Measurements from ENCODE around the gene MIER3. TPM values are rescaled to one million over a fixed set of nuclear protein-coding genes. Genes with fewer than 3 reads are reported as not detected.

The MIER3 gene
- total RNA-seq, 1 experiment from 2014 or later, result 41.4 TPM

GRCh38 chr5:56918054-56918453 is 33.9 kb downstream of the MIER3 start:
- Histone ChIP-seq H3K27me3 (ENCODE audit: low read length) (no peaks in the 10 kb centered on the region), H3K4me2 (ENCODE audit: low read depth, low read length, poor library complexity, severe bottlenecking) (no peak overlapping the region), H2AFZ (ENCODE audit: low read length) (no peak overlapping the region), H4K20me1 (ENCODE audit: insufficient read depth, low read depth, low read length) (no peaks in the 10 kb centered on the region), H3K27ac (ENCODE audit: low read length) (no peak overlapping the region), H3K9ac (ENCODE audit: low read length) (no peak overlapping the region), H3K9me3 (ENCODE audit: low read length) (no peaks in the 10 kb centered on the region), H3K4me3 (ENCODE audit: low read length) (no peak overlapping the region), H3K9me2 (replicated peaks; ENCODE audit: insufficient read depth, low read length) (no peaks in the 10 kb centered on the region), H3K36me3 (ENCODE audit: insufficient read depth, low read length) (peaks cover 29% of the 10 kb centered on the region; the same call in 1 of the 2 replicates), H3K79me2 (ENCODE audit: low read length) (peaks cover 35% of the 10 kb centered on the region), H3K4me1 (ENCODE audit: low read length) (no peaks in the 10 kb centered on the region)
- DNase-seq, result no peak

GRCh38 chr5:56917534-56917933 is 34.4 kb downstream of the MIER3 start:
- H3K4me2 ChIP-seq (ENCODE audit: low read depth, low read length, poor library complexity, severe bottlenecking), result no peak overlapping the region
- no peak for DNase-seq

GRCh38 chr5:56914678-56915077 is 37.2 kb downstream of the MIER3 start:
- H4K20me1 ChIP-seq (ENCODE audit: insufficient read depth, low read depth, low read length), result no peaks in the 10 kb centered on the region
- 0 out of 2 replicates have a peak, but pooled peaks cover 2% of the 10 kb centered on the region for H3K36me3 ChIP-seq (ENCODE audit: insufficient read depth, low read length)
- no peak overlapping the region for H3K4me3 ChIP-seq (ENCODE audit: low read length)
- no peaks in the 10 kb centered on the region for H3K27me3 ChIP-seq (ENCODE audit: low read length)
- no peak overlapping the region for H3K9ac ChIP-seq (ENCODE audit: low read length)
- H3K4me1 ChIP-seq (ENCODE audit: low read length), result peaks cover 13% of the 10 kb centered on the region
- no peak overlapping the region for H3K27ac ChIP-seq (ENCODE audit: low read length)
- H3K9me3 ChIP-seq (ENCODE audit: low read length), result no peaks in the 10 kb centered on the region
- H3K79me2 ChIP-seq (ENCODE audit: low read length), result peaks cover 19% of the 10 kb centered on the region
- H3K9me2 ChIP-seq (replicated peaks; ENCODE audit: insufficient read depth, low read length), result no peaks in the 10 kb centered on the region
- no peak for DNase-seq
- H2AFZ ChIP-seq (ENCODE audit: low read length), result no peak overlapping the region
- H3K4me2 ChIP-seq (ENCODE audit: low read depth, low read length, poor library complexity, severe bottlenecking), result no peak overlapping the region

More at GRCh38 chr5:56917534-56917933, 34.4 kb downstream of the MIER3 start:
- Histone ChIP-seq H3K79me2 (ENCODE audit: low read length) (peaks cover 29% of the 10 kb centered on the region), H4K20me1 (ENCODE audit: insufficient read depth, low read depth, low read length) (no peaks in the 10 kb centered on the region), H3K9ac (ENCODE audit: low read length) (no peak overlapping the region), H2AFZ (ENCODE audit: low read length) (no peak overlapping the region), H3K9me3 (ENCODE audit: low read length) (no peaks in the 10 kb centered on the region), H3K4me1 (ENCODE audit: low read length) (no peaks in the 10 kb centered on the region), H3K27me3 (ENCODE audit: low read length) (no peaks in the 10 kb centered on the region), H3K27ac (ENCODE audit: low read length) (no peak overlapping the region), H3K9me2 (replicated peaks; ENCODE audit: insufficient read depth, low read length) (no peaks in the 10 kb centered on the region), H3K36me3 (ENCODE audit: insufficient read depth, low read length) (peaks cover 24% of the 10 kb centered on the region; the same call in 1 of the 2 replicates), H3K4me3 (ENCODE audit: low read length) (no peak overlapping the region)

- H3K9me3 ChIP-seq (ENCODE audit: low read length), result no peaks in the 10 kb centered on the region
- peaks cover 16% of the 10 kb centered on the region for H3K79me2 ChIP-seq (ENCODE audit: low read length)
- H3K9ac ChIP-seq (ENCODE audit: low read length), result no peak overlapping the region
- H3K9me2 ChIP-seq (replicated peaks; ENCODE audit: insufficient read depth, low read length), result no peaks in the 10 kb centered on the region
- H3K4me3 ChIP-seq (ENCODE audit: low read length), result no peak overlapping the region
- H3K27me3 ChIP-seq (ENCODE audit: low read length), result no peaks in the 10 kb centered on the region
- no peak for DNase-seq
- no peaks in the 10 kb centered on the region for H3K36me3 ChIP-seq (ENCODE audit: insufficient read depth, low read length)
- H3K4me1 ChIP-seq (ENCODE audit: low read length), result peaks cover 18% of the 10 kb centered on the region
- H2AFZ ChIP-seq (ENCODE audit: low read length), result no peak overlapping the region
- H3K4me2 ChIP-seq (ENCODE audit: low read depth, low read length, poor library complexity, severe bottlenecking), result no peak overlapping the region
- no peaks in the 10 kb centered on the region for H4K20me1 ChIP-seq (ENCODE audit: insufficient read depth, low read depth, low read length)
- H3K27ac ChIP-seq (ENCODE audit: low read length), result no peak overlapping the region
These were observed 38.2 kb downstream of the MIER3 start for GRCh38 chr5:56913766-56914165.

GRCh38 chr5:56910210-56910965 is 41.5 kb downstream of the MIER3 start:
- peak overlapping the region; percentile 51; the same call in 1 of the 2 replicates for H2AFZ ChIP-seq (ENCODE audit: low read length)
- H3K9ac ChIP-seq (ENCODE audit: low read length), result peak overlapping the region; percentile 82
- peak overlapping the region; percentile 70 for H3K27ac ChIP-seq (ENCODE audit: low read length)
- H3K79me2 ChIP-seq (ENCODE audit: low read length), result peaks cover 16% of the 10 kb centered on the region
- H3K9me2 ChIP-seq (replicated peaks; ENCODE audit: insufficient read depth, low read length), result no peaks in the 10 kb centered on the region
- H3K4me2 ChIP-seq (ENCODE audit: low read depth, low read length, poor library complexity, severe bottlenecking), result peak overlapping the region; percentile 81
- no peaks in the 10 kb centered on the region for H3K36me3 ChIP-seq (ENCODE audit: insufficient read depth, low read length)
- H3K4me3 ChIP-seq (ENCODE audit: low read length), result peak overlapping the region; percentile 90
- H3K4me1 ChIP-seq (ENCODE audit: low read length), result peaks cover 29% of the 10 kb centered on the region
- H3K9me3 ChIP-seq (ENCODE audit: low read length), result no peaks in the 10 kb centered on the region
- no peaks in the 10 kb centered on the region for H3K27me3 ChIP-seq (ENCODE audit: low read length)
- no peaks in the 10 kb centered on the region for H4K20me1 ChIP-seq (ENCODE audit: insufficient read depth, low read depth, low read length)
- peak; percentile 80 for DNase-seq

- Histone ChIP-seq H3K9ac (ENCODE audit: low read length) (peak within 1 kb of the TSS; percentile 82), H3K4me2 (ENCODE audit: low read depth, low read length, poor library complexity, severe bottlenecking) (peak within 1 kb of the TSS; percentile 95), H3K79me2 (ENCODE audit: low read length) (peaks cover 16% of the 10 kb centered on the region), H2AFZ (ENCODE audit: low read length) (peak within 1 kb of the TSS; percentile 93), H4K20me1 (ENCODE audit: insufficient read depth, low read depth, low read length) (no peaks in the 10 kb centered on the region), H3K27ac (ENCODE audit: low read length) (peak within 1 kb of the TSS; percentile 70), H3K9me3 (ENCODE audit: low read length) (no peaks in the 10 kb centered on the region), H3K27me3 (ENCODE audit: low read length) (no peaks in the 10 kb centered on the region), H3K4me1 (ENCODE audit: low read length) (peaks cover 29% of the 10 kb centered on the region), H3K9me2 (replicated peaks; ENCODE audit: insufficient read depth, low read length) (no peaks in the 10 kb centered on the region), H3K36me3 (ENCODE audit: insufficient read depth, low read length) (no peaks in the 10 kb centered on the region), H3K4me3 (ENCODE audit: low read length) (peak within 1 kb of the TSS; percentile 90)
- peak; percentile 99 for DNase-seq
These were observed 42.4 kb downstream of the MIER3 start, which contains the start of gene SETD9 for GRCh38 chr5:56909294-56910209. SETD9 (plus strand) TSS chr5:56909596; CDS start chr5:56909646, 50 bp downstream.

- DNase-seq, result no peak
- H3K4me3 ChIP-seq (ENCODE audit: low read length), result peak overlapping the region; percentile 80
- no peaks in the 10 kb centered on the region for H3K27me3 ChIP-seq (ENCODE audit: low read length)
- H3K9ac ChIP-seq (ENCODE audit: low read length), result peak overlapping the region; percentile 80
- H3K9me3 ChIP-seq (ENCODE audit: low read length), result no peaks in the 10 kb centered on the region
- H3K27ac ChIP-seq (ENCODE audit: low read length), result peak overlapping the region; percentile 50; the same call in 1 of the 2 replicates
- no peaks in the 10 kb centered on the region for H3K9me2 ChIP-seq (replicated peaks; ENCODE audit: insufficient read depth, low read length)
- no peaks in the 10 kb centered on the region for H4K20me1 ChIP-seq (ENCODE audit: insufficient read depth, low read depth, low read length)
- peak overlapping the region; percentile 95 for H3K4me2 ChIP-seq (ENCODE audit: low read depth, low read length, poor library complexity, severe bottlenecking)
- H3K4me1 ChIP-seq (ENCODE audit: low read length), result peaks cover 29% of the 10 kb centered on the region
- H3K79me2 ChIP-seq (ENCODE audit: low read length), result peaks cover 16% of the 10 kb centered on the region
- H2AFZ ChIP-seq (ENCODE audit: low read length), result peak overlapping the region; percentile 93
- no peaks in the 10 kb centered on the region for H3K36me3 ChIP-seq (ENCODE audit: insufficient read depth, low read length)
These were observed 43.0 kb downstream of the MIER3 start for GRCh38 chr5:56908942-56909293.
